ENCODE results near the gene MBD6.

MBD6 gene

DNA sequence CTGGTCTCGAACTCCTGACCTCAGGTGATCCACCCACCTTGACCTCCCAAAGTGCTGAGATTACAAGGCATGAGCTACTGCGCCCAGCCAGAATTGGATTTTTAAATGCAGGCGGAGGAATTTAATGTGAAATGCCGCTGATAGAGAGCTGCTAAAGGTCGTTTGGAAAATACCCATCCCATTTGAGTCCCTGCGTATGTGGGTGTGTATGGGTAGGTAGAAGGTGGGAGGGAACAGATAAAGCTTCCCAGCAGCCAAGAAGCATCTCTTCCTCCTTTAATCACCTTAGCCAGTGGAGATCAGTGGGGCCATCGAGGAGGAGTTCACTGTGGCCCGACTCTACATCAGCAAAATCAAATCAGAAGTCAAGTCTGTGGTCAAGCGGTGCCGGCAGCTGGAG, 52.2 kb downstream of the MBD6 start:
- DNase-seq: no peak
- Mint-ChIP-seq H3K27me3 (ENCODE audit: low read depth, poor library complexity) (peaks cover 16% of the 10 kb centered on the region), H3K9me3 (no peaks in the 10 kb centered on the region), H3K4me1 (no peaks in the 10 kb centered on the region), H3K27ac (no peak overlapping the region), H3K4me3 (no peak overlapping the region), H3K36me3 (ENCODE audit: low read depth) (no peaks in the 10 kb centered on the region)
- TF ChIP-seq, protein P1, sequence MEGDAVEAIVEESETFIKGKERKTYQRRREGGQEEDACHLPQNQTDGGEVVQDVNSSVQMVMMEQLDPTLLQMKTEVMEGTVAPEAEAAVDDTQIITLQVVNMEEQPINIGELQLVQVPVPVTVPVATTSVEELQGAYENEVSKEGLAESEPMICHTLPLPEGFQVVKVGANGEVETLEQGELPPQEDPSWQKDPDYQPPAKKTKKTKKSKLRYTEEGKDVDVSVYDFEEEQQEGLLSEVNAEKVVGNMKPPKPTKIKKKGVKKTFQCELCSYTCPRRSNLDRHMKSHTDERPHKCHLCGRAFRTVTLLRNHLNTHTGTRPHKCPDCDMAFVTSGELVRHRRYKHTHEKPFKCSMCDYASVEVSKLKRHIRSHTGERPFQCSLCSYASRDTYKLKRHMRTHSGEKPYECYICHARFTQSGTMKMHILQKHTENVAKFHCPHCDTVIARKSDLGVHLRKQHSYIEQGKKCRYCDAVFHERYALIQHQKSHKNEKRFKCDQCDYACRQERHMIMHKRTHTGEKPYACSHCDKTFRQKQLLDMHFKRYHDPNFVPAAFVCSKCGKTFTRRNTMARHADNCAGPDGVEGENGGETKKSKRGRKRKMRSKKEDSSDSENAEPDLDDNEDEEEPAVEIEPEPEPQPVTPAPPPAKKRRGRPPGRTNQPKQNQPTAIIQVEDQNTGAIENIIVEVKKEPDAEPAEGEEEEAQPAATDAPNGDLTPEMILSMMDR (IDR thresholded peaks at IDR 0.05): no peak

DNA sequence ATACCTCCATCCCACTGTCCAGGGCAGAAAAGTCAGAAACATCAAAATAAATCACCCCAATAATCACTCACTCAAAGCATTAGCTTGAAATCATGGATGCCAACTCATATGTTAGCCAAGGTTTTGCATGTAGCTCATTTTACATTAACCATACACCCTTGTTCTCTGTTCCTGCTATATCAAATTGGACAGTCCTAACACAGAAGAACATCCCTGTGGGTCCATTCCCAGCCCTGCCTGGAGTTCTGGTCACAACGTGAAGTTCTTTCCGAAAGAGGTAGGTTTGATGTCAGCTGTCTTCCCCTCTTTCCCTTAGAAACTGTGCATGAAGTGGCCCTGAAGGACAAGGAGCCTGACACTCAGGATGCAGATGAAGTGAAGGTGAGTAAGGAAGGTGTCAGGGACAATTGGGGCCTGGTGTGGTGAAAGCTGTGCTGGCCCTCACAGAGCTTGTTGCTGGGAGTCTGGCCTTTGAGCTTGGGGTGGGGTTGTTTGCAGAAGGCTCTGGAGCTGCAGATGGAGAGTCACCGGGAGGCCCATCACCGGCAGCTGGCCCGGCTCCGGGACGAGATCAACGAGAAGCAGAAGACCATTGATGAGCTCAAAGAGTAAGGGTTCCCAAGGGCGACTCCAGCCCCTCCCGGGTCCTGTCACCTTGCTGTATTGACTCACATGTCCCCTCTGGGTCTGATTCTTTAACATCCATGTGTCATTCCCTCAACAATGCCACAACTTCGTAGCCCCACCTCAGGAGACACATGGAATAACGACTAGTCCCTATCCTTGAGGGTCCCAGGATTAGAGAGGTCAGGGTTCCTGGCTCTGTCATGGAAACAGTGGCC, 53.4 kb downstream of the MBD6 start:
- no peak overlapping the region for H3K4me3 Mint-ChIP-seq
- H3K4me1 Mint-ChIP-seq: no peaks in the 10 kb centered on the region
- H3K9me3 Mint-ChIP-seq: no peaks in the 10 kb centered on the region
- TF ChIP-seq, protein P1 (IDR thresholded peaks at IDR 0.05): no peak
- no peak for DNase-seq
- peaks cover 17% of the 10 kb centered on the region for H3K27me3 Mint-ChIP-seq (ENCODE audit: low read depth, poor library complexity)
- no peak overlapping the region for H3K27ac Mint-ChIP-seq
- no peaks in the 10 kb centered on the region for H3K36me3 Mint-ChIP-seq (ENCODE audit: low read depth)

DNA sequence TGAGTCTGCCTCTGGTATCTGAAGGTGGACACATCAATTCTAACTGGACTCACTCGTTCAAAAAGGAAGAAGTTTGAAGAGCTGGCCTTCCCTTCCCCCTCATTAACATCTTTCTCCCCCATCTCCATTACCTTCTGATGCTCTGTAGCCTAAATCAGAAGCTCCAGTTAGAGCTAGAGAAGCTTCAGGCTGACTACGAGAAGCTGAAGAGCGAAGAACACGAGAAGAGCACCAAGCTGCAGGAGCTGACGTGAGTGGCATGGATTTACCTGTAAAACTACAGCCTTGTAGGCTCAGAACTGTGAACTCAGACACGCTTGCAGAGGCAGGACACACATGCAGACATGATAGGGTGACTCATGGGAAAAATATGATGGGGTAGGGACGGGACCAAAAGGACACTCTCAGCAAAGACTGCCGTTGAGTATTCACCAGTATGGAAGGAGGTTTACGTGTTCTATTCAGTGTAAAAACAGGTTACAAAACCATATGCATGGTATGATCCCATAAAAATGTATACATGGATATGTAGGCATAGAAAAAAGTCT, 54.1 kb downstream of the MBD6 start:
- Mint-ChIP-seq H3K27me3 (ENCODE audit: low read depth, poor library complexity) (peaks cover 12% of the 10 kb centered on the region), H3K27ac (no peak overlapping the region), H3K4me1 (no peaks in the 10 kb centered on the region), H3K36me3 (ENCODE audit: low read depth) (no peaks in the 10 kb centered on the region), H3K4me3 (no peak overlapping the region), H3K9me3 (no peaks in the 10 kb centered on the region)
- DNase-seq: no peak
- TF ChIP-seq, protein P1 (IDR thresholded peaks at IDR 0.05): no peak

DNA sequence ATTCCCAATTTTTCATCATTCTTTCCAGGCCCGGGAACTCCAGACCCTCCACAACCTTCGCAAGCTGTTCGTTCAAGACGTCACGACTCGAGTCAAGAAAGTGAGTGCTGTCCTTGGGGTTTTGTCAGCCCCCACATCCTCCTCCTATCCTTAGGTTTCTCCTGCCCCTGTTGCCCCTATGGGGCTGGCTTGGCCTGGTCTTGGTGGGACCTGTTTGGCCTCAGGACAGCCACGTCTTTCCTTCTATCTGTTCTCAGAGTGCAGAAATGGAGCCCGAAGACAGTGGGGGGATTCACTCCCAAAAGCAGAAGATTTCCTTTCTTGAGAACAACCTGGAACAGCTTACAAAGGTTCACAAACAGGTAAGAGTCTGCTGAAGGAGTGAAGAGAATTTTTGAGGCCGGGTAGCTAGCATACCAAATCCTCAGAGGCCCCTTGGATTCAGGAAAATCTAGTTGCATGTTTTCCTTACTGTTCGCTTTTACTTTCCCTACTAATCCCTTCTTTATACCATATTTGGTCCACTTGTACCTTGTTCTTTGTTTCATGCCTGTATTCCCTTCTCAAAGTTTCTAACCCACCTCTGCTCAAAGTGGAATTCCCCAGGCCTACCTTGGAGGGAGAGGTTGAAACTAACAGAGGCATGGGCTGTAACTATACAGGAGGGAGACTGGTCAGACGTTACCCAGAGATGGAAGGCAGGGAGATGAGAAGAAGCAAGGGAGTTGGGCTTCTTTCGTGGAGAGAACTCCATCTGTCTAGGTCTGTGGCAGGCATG, 55.5 kb downstream of the MBD6 start:
- H3K27me3 Mint-ChIP-seq (ENCODE audit: low read depth, poor library complexity): peaks cover 12% of the 10 kb centered on the region

DNA sequence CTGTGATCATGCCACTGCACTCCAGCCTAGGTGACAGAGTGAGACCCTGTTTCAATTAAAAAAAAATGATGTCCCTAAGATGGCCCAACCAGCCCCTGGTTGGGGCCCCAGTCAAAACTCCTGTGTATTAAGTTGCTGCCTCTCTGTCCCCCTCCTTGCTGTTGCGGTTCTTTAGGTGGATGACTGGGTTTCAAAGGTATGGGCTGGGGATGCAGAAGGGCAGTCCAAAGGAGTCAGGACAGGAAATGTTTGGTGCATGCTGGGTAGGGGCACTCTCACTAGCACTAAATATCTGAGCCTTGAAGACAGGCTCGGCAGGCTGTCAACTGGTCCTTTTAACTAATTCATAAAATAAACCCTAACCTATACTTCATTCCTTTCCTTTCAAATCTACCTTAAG, 56.4 kb downstream of the MBD6 start:
- Mint-ChIP-seq H3K4me1 (no peaks in the 10 kb centered on the region), H3K36me3 (ENCODE audit: low read depth) (no peaks in the 10 kb centered on the region)

More for the DNA sequence above, 55.5 kb downstream of the MBD6 start:
- H3K4me1 Mint-ChIP-seq: no peaks in the 10 kb centered on the region
- no peak overlapping the region for H3K27ac Mint-ChIP-seq
- DNase-seq: no peak
- no peaks in the 10 kb centered on the region for H3K9me3 Mint-ChIP-seq
- no peaks in the 10 kb centered on the region for H3K36me3 Mint-ChIP-seq (ENCODE audit: low read depth)
- H3K4me3 Mint-ChIP-seq: no peak overlapping the region
- TF ChIP-seq, protein P1 (IDR thresholded peaks at IDR 0.05): no peak

More for the DNA sequence above, 56.4 kb downstream of the MBD6 start:
- DNase-seq: no peak
- TF ChIP-seq, protein P1 (IDR thresholded peaks at IDR 0.05): no peak
- H3K27me3 Mint-ChIP-seq (ENCODE audit: low read depth, poor library complexity): peaks cover 15% of the 10 kb centered on the region
- no peak overlapping the region for H3K4me3 Mint-ChIP-seq
- H3K9me3 Mint-ChIP-seq: no peaks in the 10 kb centered on the region
- H3K27ac Mint-ChIP-seq: no peak overlapping the region

All from nephron progenitor cell (in vitro differentiated cells).